SK-N-SH (cell line): ENCODE measurements around the gene FAM221A. TPM values are rescaled to one million over a fixed set of nuclear protein-coding genes. Genes with fewer than 3 reads are reported as not detected.

Experiments used
- CTCF ChIA-PET: fragments of 300-600, 350-600 bp; formaldehyde crosslinking; extraction: SDS; loops from one replicate; lab custom pipeline; 2021; lab: Yijun Ruan, JAX
- POLR2A ChIA-PET: fragments of 350-600 bp; sonication (Branson Sonifier 250); formaldehyde crosslinking; extraction: SDS; loops from one replicate; lab custom pipeline; 2020; ENCODE audit warnings: antibody characterized with exemption, inconsistent platforms; lab: Yijun Ruan, JAX
- DNase-seq: peaks from one replicate; pipeline ENCODE4 v3.0.0; 2012
- H2AFZ ChIP-seq: fragments of 200-600 bp; sonication (generic); 2 replicates; pipeline ENCODE4 v1.8.1; 2016; ENCODE audit warnings: antibody characterized with exemption, mild to moderate bottlenecking, low read depth
- H3F3A ChIP-seq: fragments of 200-600 bp; sonication (generic); replicated peaks from 2 replicates; pipeline ENCODE3; 2016; ENCODE audit warnings: antibody characterized with exemption, mild to moderate bottlenecking; ENCODE audit not compliant: insufficient read depth
- H3K27ac ChIP-seq, 2 experiments: fragments of 200-500 bp in 1 of 2; fragments of 200-600 bp in 1 of 2; sonication (Bioruptor generic) in 1 of 2; sonication (generic), shearing (Covaris generic) in 1 of 2; 2 replicates each; pipeline versions ENCODE4 v1.5.1 to v1.6.1; 2014 to 2016; ENCODE audit warnings: low read depth in 2 of 2, inconsistent platforms in 1 of 2, low read length in 1 of 2, mild to moderate bottlenecking in 1 of 2, mixed read lengths in 1 of 2
- H3K27me3 ChIP-seq: fragments of 200-600 bp; sonication (generic), shearing (Covaris generic); 2 replicates; pipeline ENCODE4 v1.6.1; 2016; ENCODE audit warnings: mixed run types; ENCODE audit not compliant: insufficient read depth
- H3K36me3 ChIP-seq, 2 experiments: fragments of 200-500 bp in 1 of 2; fragments of 200-600 bp in 1 of 2; sonication (Bioruptor generic) in 1 of 2; sonication (generic) in 1 of 2; replicated peaks in 1 of 2; 2 replicates each; pipeline versions ENCODE3 to v1.5.1; 2014 to 2016; ENCODE audit warnings: low read length in 1 of 2, mild to moderate bottlenecking in 1 of 2; ENCODE audit not compliant: insufficient read depth in 2 of 2, control insufficient read depth in 1 of 2
- H3K4me1 ChIP-seq, 2 experiments: fragments of 200-500 bp in 1 of 2; fragments of 200-600 bp in 1 of 2; sonication (Bioruptor generic) in 1 of 2; sonication (generic), shearing (Covaris generic) in 1 of 2; 2 replicates each; pipeline versions ENCODE4 v1.5.1 to v1.6.1; 2014 to 2016; ENCODE audit warnings: low read depth in 1 of 2, low read length in 1 of 2, mixed run types in 1 of 2; ENCODE audit not compliant: insufficient read depth in 2 of 2, control insufficient read depth in 1 of 2
- H3K4me2 ChIP-seq: fragments of 200-600 bp; sonication (generic), shearing (Covaris generic); 2 replicates; pipeline ENCODE4 v1.6.1; 2017; ENCODE audit warnings: mixed run types
- H3K4me3 ChIP-seq, 2 experiments: fragments of 200-500 bp in 1 of 2; fragments of 200-600 bp in 1 of 2; sonication (Bioruptor generic) in 1 of 2; sonication (generic), shearing (Covaris generic) in 1 of 2; 2 replicates each; pipeline versions ENCODE4 v1.5.1 to v1.8.1; 2014 to 2016; ENCODE audit warnings: low read depth in 2 of 2, inconsistent platforms in 1 of 2, low read length in 1 of 2, mild to moderate bottlenecking in 1 of 2, mixed read lengths in 1 of 2, moderate library complexity in 1 of 2
- H3K79me2 ChIP-seq: fragments of 200-600 bp; sonication (generic); 2 replicates; pipeline ENCODE4 v1.8.1; 2017; ENCODE audit warnings: mild to moderate bottlenecking; ENCODE audit not compliant: insufficient read depth
- H3K9ac ChIP-seq: fragments of 200-600 bp; sonication (generic); 2 replicates; pipeline ENCODE4 v1.6.1; 2017; ENCODE audit warnings: mixed run types
- H3K9me2 ChIP-seq: fragments of 200-600 bp; sonication (generic); 2 replicates; pipeline ENCODE4 v1.6.1; 2017; ENCODE audit warnings: mixed run types
- H3K9me3 ChIP-seq: fragments of 200-600 bp; sonication (generic); 2 replicates; pipeline ENCODE4 v1.6.1; 2017; ENCODE audit warnings: mixed run types, mild to moderate bottlenecking, moderate library complexity
- H4K20me1 ChIP-seq: fragments of 200-600 bp; sonication (generic); 2 replicates; pipeline ENCODE4 v1.6.1; 2017; ENCODE audit warnings: mild to moderate bottlenecking, mixed run types; ENCODE audit not compliant: insufficient read depth
- CTCF ChIP-seq: fragments of 200-600 bp; sonication (generic); IDR thresholded peaks from 2 replicates; pipeline ENCODE4 v1.6.1; 2017; ENCODE audit warnings: antibody characterized with exemption, mild to moderate bottlenecking, moderate library complexity
- FOXJ3 ChIP-seq: sonication (generic); formaldehyde crosslinking; IDR thresholded peaks from 2 replicates; pipeline ENCODE4 v1.5.1; 2020; ENCODE audit warnings: mild to moderate bottlenecking, missing genetic modification reagents
- JUND ChIP-seq: IDR thresholded peaks from 2 replicates; pipeline ENCODE4 v1.4.0; 2012
- MAX ChIP-seq: IDR thresholded peaks from 2 replicates; pipeline ENCODE4 v1.4.0; 2012; ENCODE audit warnings: low read depth
- NFIC ChIP-seq: IDR thresholded peaks from 2 replicates; pipeline ENCODE4 v1.4.0; 2012; ENCODE audit warnings: borderline replicate concordance
- RAD21 ChIP-seq: IDR thresholded peaks from 2 replicates; pipeline ENCODE4 v1.6.1; 2012; ENCODE audit warnings: mild to moderate bottlenecking, low read length
- REST ChIP-seq: IDR thresholded peaks from 2 replicates; pipeline ENCODE4 v1.6.1; 2012; ENCODE audit warnings: mild to moderate bottlenecking, low read depth, low read length, moderate library complexity
- RFX5 ChIP-seq: IDR thresholded peaks from 2 replicates; pipeline ENCODE4 v1.6.1; 2012; ENCODE audit warnings: mild to moderate bottlenecking, improper control_type of control experiment, low read length
- RXRA ChIP-seq: IDR thresholded peaks from 2 replicates; pipeline ENCODE4 v1.4.0; 2012; ENCODE audit warnings: low read depth, mild to moderate bottlenecking, borderline replicate concordance
- SIN3A ChIP-seq: IDR thresholded peaks from 2 replicates; pipeline ENCODE4 v1.6.1; 2012; ENCODE audit warnings: low read depth, mild to moderate bottlenecking, low read length, moderate library complexity, borderline replicate concordance
- TEAD4 ChIP-seq: IDR thresholded peaks from 2 replicates; pipeline ENCODE4 v1.4.0; 2012; ENCODE audit warnings: mild to moderate bottlenecking, borderline replicate concordance; ENCODE audit not compliant: insufficient read depth
- USF1 ChIP-seq: IDR thresholded peaks from 2 replicates; pipeline ENCODE4 v1.4.0; 2012; ENCODE audit warnings: low read depth, borderline replicate concordance
- ZBTB33 ChIP-seq: IDR thresholded peaks from 2 replicates; pipeline ENCODE4 v1.4.0; 2012; ENCODE audit warnings: low read depth, borderline replicate concordance
- WGBS: methylation state at CpG from one replicate; pipeline ENCODE4 v1.1.6; 2017; ENCODE audit warnings: low lambda C conversion rate; 5-methylcytosine and 5-hydroxymethylcytosine counted together
- polyA plus RNA-seq, 3 experiments: library from polyadenylated mRNA; depleted of rRNA; stranded (reverse); fragments of >200 nt; gene quantifications; 2 replicates each; pipeline ENCODE4 v1.2.3, GENCODE V29; 2012

FAM221A gene
- polyA plus RNA-seq, 1 of the 3 experiments (the other 2 are of a cell fraction), result 9.7 TPM

- Histone ChIP-seq H3K4me2 (no peak overlapping the region), H3K4me1 (peaks cover 0 to 6% of the 10 kb centered on the region in 2 experiments; a peak in 1 of 4 replicates), H3K9me2 (no peaks in the 10 kb centered on the region), H3K27me3 (no peaks in the 10 kb centered on the region), H3K27ac (no peak overlapping the region), H2AFZ (no peak overlapping the region), H3F3A (no peaks in the 10 kb centered on the region), H3K36me3 (peaks cover 0 to 8% of the 10 kb centered on the region in 2 experiments), H4K20me1 (no peaks in the 10 kb centered on the region), H3K79me2 (no peaks in the 10 kb centered on the region), H3K9ac (no peak overlapping the region), H3K4me3 (no peak overlapping the region), H3K9me3 (no peaks in the 10 kb centered on the region)
- no peak for DNase-seq
- ChIA-PET CTCF (interaction anchor here (1.3 to 2.5 kb wide), 5 partner anchors 10 to 139 kb away, joined by 3 to 7 read pairs (median 4); no protein-coding TSS in a partner anchor), POLR2A (no interaction called here)
- TF ChIP-seq RXRA, result no peak
- no peak for TF ChIP-seq TEAD4
- TF ChIP-seq CTCF, result no peak
- TF ChIP-seq SIN3A, result no peak
- no peak for TF ChIP-seq RFX5
- TF ChIP-seq MAX, result no peak
- TF ChIP-seq REST, result no peak
- TF ChIP-seq FOXJ3 (CRISPR knock-in tag), result no peak
- no peak for TF ChIP-seq NFIC
- no peak for TF ChIP-seq USF1
- no peak for TF ChIP-seq ZBTB33
- TF ChIP-seq RAD21, result no peak
- no peak for TF ChIP-seq JUND
- 85% methylated on average over 3 of the region's 3 CpGs for WGBS
Observed at GRCh38 chr7:23685731-23686130, 5.7 kb downstream of the FAM221A start.
